Progenitor cell of endocrine pancreas (in vitro differentiated cells): ENCODE results near the gene ZNF804B. TPM values are rescaled to one million over a fixed set of nuclear protein-coding genes. Genes with fewer than 3 reads are reported as not detected.

Source experiments
- DNase-seq: peaks from one replicate; pipeline ENCODE4 v3.0.0; 2021; ENCODE audit warnings: low spot score; ENCODE audit not compliant: unreplicated experiment
- H3K27ac Mint-ChIP-seq: 2 replicates; pipeline ENCODE4 v1.8.0; 2021; ENCODE audit warnings: mild to moderate bottlenecking, moderate library complexity, mixed read lengths
- H3K27me3 Mint-ChIP-seq: 2 replicates; pipeline ENCODE4 v1.8.0; 2021; ENCODE audit warnings: mixed read lengths
- H3K36me3 Mint-ChIP-seq: 2 replicates; pipeline ENCODE4 v1.8.0; 2022; ENCODE audit warnings: mixed read lengths; ENCODE audit not compliant: insufficient read depth
- H3K4me1 Mint-ChIP-seq: 2 replicates; pipeline ENCODE4 v1.8.0; 2021; ENCODE audit warnings: low read depth, mixed read lengths
- H3K4me3 Mint-ChIP-seq: 2 replicates; pipeline ENCODE4 v1.8.0; 2021; ENCODE audit warnings: low read depth, mild to moderate bottlenecking, moderate library complexity, mixed read lengths
- H3K9me3 Mint-ChIP-seq: 2 replicates; pipeline ENCODE4 v1.8.0; 2021; ENCODE audit warnings: low read depth, mixed read lengths
- total RNA-seq: library from RNA; stranded (reverse); gene quantifications from 2 replicates; pipeline ENCODE4 v1.2.1, GENCODE V29; 2021
- TF ChIP-seq, protein P1 (sequence below): fragments of 200-600 bp; sonication (generic); IDR thresholded peaks from one replicate; pipeline ENCODE4 v1.5.0; 2021; ENCODE audit warnings: antibody characterized with exemption, mild to moderate bottlenecking; ENCODE audit not compliant: unreplicated experiment

The ZNF804B gene
- total RNA-seq, 1 donor from 2014 or later, result not detected

DNA sequence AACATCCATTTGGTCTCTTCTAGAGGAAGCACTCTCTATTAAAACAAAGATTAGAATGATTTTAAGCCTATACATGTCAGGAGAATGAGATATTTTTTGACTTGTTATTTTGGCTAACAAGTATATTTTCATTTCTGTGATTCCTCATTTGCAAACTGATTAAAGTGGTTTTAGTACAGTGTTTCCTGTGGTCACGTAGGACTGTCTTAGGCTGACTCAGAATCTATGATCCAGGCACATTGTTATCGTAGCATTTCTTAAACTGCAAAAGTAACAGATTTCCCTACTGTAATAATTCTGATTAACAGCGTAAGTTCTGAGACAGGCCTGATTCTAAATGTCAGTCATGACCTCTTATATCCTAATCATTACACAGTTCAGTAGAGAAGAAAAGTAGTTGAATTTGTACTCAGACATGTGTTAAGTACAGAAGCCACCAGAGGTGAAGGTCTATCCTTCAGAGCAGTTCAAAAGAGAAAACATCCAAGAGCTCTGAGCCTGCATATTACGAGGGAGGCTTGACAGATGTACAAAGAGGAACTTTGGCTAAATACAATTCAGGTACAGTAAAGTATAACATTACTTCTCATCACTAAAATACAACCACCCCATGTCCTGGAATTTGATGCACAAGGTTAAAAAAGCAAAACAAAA is 160.1 kb downstream of the ZNF804B start:
- Mint-ChIP-seq H3K27me3 (no peaks in the 10 kb centered on the region), H3K9me3 (no peaks in the 10 kb centered on the region), H3K36me3 (no peaks in the 10 kb centered on the region), H3K27ac (no peak overlapping the region), H3K4me3 (no peak overlapping the region), H3K4me1 (peaks cover 1% of the 10 kb centered on the region)
- TF ChIP-seq, protein P1, sequence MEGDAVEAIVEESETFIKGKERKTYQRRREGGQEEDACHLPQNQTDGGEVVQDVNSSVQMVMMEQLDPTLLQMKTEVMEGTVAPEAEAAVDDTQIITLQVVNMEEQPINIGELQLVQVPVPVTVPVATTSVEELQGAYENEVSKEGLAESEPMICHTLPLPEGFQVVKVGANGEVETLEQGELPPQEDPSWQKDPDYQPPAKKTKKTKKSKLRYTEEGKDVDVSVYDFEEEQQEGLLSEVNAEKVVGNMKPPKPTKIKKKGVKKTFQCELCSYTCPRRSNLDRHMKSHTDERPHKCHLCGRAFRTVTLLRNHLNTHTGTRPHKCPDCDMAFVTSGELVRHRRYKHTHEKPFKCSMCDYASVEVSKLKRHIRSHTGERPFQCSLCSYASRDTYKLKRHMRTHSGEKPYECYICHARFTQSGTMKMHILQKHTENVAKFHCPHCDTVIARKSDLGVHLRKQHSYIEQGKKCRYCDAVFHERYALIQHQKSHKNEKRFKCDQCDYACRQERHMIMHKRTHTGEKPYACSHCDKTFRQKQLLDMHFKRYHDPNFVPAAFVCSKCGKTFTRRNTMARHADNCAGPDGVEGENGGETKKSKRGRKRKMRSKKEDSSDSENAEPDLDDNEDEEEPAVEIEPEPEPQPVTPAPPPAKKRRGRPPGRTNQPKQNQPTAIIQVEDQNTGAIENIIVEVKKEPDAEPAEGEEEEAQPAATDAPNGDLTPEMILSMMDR, result no peak
- no peak for DNase-seq

DNA sequence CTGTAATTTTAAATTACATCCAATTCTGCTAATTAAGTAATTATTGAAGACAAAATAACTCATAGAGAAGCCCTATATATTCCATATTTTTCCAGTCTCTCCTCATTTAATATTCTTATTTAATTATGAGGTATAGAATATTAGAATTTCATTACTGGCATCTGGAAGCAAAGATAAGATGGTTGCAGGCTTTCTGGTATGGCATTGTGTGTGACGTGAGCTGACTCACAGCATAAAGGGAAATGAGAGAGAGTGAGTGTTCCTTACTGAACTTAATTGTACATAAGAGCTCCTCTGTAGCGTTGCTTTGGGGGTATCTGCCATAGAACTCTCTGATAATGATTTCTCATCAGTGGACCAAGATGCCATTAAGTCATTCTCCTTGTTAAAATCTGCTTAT is 163.4 kb downstream of the ZNF804B start:
- no peaks in the 10 kb centered on the region for H3K4me1 Mint-ChIP-seq
- no peak overlapping the region for H3K27ac Mint-ChIP-seq
- H3K36me3 Mint-ChIP-seq, result no peaks in the 10 kb centered on the region
- no peak for DNase-seq
- no peaks in the 10 kb centered on the region for H3K27me3 Mint-ChIP-seq
- TF ChIP-seq, protein P1, result no peak
- no peaks in the 10 kb centered on the region for H3K9me3 Mint-ChIP-seq
- no peak overlapping the region for H3K4me3 Mint-ChIP-seq

GRCh38 chr7:88928276-88928675 is 168.8 kb downstream of the ZNF804B start:
- H3K9me3 Mint-ChIP-seq, result peaks cover 1% of the 10 kb centered on the region
- H3K27ac Mint-ChIP-seq, result no peak overlapping the region
- no peak for DNase-seq
- TF ChIP-seq, protein P1, result no peak
- H3K4me1 Mint-ChIP-seq, result peaks cover 2% of the 10 kb centered on the region
- no peak overlapping the region for H3K4me3 Mint-ChIP-seq
- H3K27me3 Mint-ChIP-seq, result no peaks in the 10 kb centered on the region
- no peaks in the 10 kb centered on the region for H3K36me3 Mint-ChIP-seq

GRCh38 chr7:88929719-88930118 is 170.2 kb downstream of the ZNF804B start:
- no peak for DNase-seq
- Mint-ChIP-seq H3K9me3 (peaks cover 7% of the 10 kb centered on the region), H3K4me1 (peaks cover 2% of the 10 kb centered on the region), H3K27ac (no peak overlapping the region), H3K36me3 (no peaks in the 10 kb centered on the region), H3K4me3 (no peak overlapping the region), H3K27me3 (no peaks in the 10 kb centered on the region)
- TF ChIP-seq, protein P1, result no peak

- H3K9me3 Mint-ChIP-seq, result peaks cover 7% of the 10 kb centered on the region
- no peak overlapping the region for H3K27ac Mint-ChIP-seq
- no peaks in the 10 kb centered on the region for H3K27me3 Mint-ChIP-seq
- DNase-seq, result no peak
- H3K4me3 Mint-ChIP-seq, result no peak overlapping the region
- H3K4me1 Mint-ChIP-seq, result peaks cover 8% of the 10 kb centered on the region
- H3K36me3 Mint-ChIP-seq, result no peaks in the 10 kb centered on the region
- TF ChIP-seq, protein P1, result no peak
Measured at GRCh38 chr7:88933285-88933684, 173.8 kb downstream of the ZNF804B start.
